HG02623 (cell line): ENCODE measurements around the gene LSM2.

Source experiments
- ATAC-seq: cut with Tn5 transposase; IDR thresholded peaks from one replicate; pipeline ENCODE4 v1.9.1; 2021; ENCODE audit warnings: moderate library complexity; ENCODE audit not compliant: unreplicated experiment

LSM2 gene

DNA sequence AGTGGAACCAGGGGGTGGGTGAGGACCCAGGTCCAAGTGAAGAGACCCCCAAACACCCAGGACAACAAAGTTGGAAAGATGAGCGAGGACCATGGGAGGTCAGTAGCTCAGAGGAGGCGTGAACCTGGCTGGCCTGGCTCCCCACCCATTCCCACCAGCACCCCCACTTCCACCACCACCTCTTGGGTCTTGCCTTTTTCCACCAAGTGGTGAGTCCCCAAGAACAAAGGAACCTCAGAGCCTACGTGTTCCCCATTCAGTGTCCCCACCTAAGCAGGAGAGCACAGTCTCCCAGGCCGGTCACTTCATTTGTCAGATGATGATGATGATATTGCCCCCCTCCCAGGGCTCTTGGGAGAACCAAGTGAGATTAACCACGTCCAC is 29.1 kb downstream of the LSM2 start:
- ATAC-seq: no peak

DNA sequence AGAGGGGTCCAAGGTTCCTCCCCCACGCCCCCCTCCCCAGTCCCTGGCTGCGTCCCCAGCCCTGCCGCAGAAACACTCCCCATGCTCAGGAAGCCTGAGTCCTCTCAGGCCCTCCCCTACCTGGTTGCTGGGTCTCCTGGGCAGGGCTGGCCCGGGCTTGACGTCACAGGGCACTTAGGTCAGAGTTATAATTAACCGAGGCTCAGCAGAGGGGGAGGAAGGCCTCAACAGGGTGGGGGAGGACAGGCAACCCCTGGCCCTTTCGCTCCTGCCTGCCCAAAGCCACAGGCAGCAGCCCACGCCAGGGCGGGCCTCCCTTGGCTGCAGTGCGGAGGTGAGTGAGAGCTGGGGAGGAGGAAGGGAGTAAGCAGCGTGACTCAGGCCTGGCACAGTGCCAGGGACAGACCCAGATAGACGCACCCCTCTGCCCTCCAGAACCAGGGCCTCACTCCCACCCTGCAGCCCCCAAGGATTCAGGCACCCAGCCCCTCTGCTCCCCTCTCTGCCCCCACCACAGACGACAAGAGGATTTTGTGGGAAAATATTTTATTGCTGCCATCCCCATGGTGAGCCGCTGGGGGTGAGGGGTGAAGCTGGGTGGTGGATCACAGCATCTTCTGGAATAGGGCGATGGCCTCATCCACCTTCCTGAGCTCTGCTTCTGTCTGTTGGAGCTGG is 29.6 kb downstream of the LSM2 start, which contains the start of gene VWA7:
Gene VWA7, minus strand, starts transcription at position 340 of the 678 bp plus-strand sequence. CDS start 549 bp downstream, outside the sequence.
- ATAC-seq: peak; percentile 61

DNA sequence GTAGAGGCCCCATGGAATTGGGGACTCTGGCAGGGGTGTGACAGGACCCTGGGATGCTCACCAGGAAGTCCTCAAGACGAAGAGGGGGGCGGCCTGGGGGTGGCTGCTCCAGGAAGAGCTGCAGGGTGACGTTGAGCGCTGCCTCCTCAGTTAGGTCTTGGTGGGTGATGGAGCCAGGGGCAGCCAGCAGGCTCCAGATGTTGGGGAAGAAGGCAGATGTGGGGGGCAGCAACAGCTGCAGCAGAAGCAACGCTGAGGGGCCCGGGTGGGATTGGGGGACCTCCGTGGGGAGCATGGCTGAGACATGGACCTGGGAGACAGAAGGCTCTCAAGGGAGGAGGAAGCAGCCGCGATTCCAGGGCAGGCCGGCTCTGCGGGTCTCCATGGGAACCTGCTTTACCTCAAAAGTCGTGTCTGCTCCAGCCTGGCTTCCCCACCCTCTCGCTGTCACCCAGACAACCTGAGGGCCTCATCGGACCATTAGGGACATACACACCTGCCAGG is 30.2 kb downstream of the LSM2 start:
- no peak for ATAC-seq

DNA sequence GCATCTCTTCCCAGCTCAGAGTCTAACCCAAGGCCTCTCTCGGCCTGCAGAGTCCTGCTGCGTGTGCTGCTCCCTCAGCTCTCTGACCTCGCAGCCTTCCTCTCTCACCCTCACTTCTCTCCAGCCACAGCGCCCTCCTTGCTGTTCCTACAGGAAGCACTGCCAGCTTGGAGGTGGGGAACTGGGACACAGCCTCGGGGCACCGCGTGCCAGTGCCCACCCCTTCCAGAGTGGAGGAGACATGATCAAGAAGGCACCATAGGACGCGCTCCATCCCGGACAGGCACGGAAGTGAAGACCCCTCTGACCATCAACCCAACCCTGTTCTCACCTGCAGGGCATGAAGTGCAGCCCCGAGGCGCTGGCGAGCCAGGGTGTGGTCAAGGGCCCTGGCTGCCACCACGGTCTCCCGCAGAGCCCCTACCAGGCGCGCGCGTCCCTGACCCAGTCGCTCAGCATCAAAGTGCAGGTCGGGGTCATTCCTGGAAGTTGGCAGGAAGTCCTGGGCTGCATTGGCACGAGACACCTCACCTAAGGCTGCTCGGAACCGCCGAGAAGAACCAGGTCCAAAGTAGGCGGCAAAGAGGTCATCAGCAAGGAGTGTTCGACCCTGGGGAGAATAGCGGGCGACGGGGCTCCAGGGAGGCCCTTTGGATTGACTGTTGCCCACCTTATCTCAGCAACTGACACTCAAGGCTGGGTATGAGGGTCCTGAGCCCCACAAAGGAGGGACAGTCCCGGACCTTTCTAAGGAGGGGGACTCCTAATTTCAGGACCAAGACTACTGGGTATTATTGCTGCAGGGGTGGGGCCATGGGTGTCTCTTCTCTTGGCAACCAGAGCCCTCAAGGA is 30.9 kb downstream of the LSM2 start:
- ATAC-seq: no peak

DNA sequence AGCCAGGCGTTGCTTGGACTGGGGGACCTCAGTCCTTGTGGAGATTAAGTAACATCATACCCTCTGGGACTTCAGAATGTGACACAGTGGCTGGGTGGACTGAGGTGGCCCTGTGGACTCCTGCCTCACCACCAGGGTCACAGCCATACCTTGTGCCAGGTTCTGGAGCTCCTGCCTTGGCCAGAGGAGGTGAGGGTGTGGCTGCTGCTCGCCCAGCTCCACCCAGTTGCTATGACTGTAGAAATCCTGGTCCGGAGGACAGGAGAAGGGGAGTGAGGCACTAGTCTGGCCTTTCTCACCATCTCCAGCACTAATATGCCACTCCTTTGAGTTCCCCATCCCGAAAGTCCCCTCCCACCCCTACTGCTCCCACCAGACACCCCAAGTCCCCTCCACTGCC is 31.6 kb downstream of the LSM2 start:
- ATAC-seq: no peak

DNA sequence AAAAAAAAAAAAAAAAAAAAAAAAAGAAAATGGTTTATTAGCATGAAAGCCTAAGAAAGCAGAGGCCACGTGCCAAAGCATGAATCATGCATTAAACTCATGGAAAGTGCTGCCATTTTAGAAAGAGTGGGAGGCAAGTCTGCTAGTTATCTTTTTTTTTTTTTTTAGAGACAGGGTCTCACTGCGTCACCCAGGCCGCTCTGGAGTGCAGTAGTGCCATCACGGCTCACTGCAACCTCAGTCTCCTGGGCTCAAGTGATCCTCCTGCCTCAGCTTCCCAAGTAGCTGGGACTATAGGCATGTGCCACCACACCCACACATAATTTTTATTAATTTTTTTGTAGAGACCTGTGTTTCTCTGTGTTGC is 34.8 kb downstream of the LSM2 start:
- ATAC-seq: no peak

DNA sequence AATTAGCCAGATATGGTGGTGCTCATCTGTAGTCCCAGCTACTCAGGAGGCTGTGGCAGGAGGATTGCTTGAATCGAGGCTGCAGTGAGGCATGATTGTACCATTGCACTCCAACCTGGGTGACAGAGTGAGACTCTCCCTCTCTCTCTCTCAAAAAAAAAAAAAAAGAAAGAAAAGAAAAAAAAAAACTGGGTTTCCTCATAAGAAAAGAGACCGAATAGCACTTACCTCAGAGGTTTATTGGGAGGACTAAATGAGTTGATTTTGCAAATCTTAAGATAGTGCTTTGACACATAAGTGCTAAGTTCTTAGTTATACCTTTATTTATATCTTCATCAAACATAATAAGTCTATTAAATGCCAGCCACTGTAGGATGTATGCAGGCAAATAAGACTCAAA is 35.9 kb downstream of the LSM2 start:
- ATAC-seq: no peak

DNA sequence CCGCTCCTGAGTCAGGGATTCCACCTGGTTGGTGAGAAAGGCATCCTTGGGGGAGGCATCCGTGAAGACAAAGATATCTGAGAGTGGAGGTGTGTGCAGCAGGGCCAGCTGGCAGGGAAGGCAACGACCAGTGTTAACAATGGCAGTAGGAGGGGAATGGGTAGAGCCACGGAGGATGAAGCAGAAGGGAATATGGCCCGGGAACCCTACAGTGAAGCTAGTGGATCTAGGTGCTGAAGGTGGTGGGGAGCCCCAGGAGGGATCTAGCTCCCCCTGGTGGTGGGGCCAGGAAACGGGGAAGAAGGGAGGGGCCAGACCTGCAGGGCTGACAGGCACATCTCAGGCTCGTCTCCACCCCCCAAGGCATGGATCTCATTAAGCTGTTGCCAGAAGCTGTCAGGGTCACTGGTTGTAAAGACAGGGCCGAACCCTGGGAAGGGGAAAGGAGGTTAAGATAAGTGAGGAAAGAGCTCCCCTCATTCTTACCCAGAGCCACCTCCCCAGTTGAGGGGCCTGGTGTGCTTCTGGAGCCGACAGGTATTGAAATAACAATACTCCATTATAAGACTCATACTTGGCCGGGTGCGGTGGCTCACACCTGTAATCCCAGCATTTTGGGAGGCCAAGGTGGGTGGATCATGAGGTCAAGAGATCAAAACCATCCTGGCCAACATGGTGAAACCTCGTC is 36.9 kb downstream of the LSM2 start:
- no peak for ATAC-seq

DNA sequence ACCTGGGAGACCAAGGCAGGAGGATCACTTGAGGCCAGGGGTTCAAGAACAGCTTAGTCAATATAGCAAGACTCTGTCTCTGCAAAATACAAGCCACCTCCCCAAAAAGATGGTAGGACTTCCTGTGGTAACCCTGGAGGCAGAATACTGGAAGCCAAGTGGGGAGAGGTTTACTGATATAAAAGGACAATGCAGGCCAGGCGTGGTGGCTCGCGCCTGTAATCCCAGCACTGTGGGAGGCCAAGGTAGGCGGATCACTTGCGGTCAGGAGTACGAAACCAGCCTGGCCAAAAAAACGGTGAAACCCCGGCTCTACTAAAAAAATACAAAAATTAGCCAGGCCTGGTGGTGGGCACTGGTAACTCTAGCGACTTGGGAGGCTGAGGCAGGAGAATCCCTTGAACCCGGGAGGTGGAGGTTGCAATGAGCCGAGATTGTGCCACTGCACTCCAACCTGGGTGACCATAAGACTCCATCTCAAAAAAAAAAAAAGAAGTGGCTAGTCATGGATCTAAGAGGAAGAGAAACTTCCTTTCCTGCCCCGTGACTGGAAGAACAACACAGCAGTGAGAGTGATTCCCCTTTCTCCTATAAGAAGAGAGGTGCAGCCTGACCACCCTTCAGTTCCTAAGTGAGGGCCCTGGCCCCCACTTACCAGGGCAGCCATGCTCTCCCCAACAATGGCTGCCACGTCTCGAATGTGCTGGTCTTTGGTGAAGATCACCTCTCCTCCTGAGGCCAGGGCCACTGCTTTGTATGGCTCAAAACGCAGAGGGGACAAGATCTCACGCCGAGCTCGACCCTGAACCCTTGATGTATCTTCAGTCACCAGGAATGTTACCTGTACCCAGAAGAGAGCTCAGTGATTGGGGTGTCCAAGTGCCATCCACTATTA is 38.2 kb downstream of the LSM2 start:
- no peak for ATAC-seq

DNA sequence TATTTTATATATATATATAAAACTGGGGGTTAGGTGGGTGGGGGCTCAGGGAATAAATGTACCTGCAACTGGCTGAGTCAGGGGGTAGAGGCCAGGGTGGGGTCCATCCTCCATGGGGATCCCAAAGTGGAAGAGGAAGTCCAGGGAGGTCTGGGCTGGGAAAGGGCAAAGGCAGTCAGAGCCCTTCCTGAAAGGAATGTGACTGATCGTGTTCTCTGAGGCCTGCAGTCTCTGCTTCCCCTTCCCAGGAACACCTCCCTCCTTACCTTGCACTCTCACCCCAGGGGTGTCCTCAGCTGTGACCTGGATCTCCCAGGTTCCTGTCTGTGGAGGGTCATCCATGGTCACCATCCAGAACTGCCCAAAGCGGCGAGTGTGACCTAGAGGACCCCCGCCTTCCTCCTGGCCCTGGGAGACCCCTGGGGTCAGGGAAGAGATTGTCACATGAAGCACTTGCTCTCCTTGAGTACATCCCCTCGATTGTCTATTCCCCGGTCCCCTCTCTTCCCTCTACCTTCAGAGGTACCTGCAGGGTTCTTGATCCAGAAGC is 39.6 kb downstream of the LSM2 start:
- ATAC-seq: no peak

DNA sequence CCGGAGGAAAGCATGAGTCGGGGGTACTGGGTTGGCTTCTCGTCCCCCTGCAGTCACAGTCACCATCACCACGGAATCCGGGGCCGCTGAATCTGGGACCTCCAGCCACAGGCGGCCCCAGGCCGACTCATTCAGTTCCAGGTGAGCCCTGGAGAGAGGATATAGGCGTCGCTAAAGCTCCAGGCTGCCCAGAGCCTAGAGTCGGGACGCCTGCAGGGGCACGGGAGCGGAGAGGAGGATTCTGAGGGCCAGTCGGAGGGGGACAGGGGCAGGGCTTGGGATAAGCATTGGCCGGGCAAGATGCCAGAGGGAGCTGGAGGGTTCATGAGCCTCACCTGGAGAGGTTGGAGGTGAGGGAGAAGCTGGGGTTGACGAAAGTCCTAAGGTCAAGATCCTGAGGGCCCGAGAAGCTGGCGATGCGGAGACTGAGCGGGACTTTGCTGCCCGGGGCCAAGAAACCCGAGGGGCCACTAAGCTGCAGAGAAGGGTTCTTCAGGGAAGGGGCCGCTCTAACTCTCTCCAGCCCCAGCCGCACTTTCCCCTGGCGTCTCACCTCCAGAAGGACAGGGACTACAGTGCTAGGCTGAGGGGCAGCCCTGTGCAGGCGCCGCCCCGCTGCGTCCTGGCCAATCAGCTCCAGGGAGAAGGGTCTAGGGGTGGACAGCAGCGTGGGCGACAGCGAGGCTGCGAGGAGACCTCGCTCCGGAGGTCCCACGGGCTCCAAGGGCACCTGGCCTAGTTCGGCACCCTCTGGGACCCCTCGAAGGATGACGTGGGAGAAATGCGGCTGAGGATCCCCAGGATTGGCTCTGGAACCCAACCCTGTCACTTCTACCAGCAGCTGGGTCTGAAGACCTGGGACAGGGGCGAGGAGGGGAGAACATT is 40.6 kb downstream of the LSM2 start:
- no peak for ATAC-seq

DNA sequence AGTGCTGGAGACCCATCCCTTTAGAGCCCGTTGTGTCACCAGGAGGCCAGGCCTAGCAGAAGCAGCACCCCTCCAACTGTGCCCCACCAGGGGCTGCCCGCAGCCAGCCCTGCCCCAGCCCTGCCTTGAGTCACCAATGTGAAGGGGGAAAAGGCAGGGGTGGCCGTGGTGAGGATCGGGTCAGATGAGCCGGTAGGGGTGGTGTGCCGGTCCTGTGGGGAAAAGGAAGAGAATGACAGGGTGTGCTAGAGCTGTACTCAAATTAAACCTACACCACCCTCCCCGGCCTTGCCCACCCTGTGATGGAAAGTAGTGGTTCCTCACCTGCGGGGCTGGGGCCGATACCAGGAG is 41.2 kb downstream of the LSM2 start:
- ATAC-seq: no peak

DNA sequence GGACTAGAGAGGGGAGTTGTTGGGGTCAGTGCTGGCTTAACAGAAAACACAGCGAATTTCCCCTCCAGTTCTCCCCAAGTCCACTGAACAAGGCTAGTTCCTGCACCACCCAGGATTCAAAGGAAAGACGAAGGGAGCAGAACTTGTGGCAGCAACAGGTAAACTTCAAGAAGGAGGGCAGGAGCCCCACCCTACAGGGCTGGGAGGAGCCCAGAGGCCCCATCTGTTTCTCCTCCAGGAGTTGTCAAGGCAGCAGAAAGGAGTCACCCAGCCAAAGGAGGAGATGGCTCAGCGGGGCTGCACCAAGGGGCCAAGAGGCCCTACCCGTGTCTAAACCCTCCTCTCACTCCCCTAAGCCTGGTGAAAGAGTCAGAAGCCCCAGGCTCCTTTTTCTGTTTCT is 42.6 kb downstream of the LSM2 start:
- no peak for ATAC-seq

DNA sequence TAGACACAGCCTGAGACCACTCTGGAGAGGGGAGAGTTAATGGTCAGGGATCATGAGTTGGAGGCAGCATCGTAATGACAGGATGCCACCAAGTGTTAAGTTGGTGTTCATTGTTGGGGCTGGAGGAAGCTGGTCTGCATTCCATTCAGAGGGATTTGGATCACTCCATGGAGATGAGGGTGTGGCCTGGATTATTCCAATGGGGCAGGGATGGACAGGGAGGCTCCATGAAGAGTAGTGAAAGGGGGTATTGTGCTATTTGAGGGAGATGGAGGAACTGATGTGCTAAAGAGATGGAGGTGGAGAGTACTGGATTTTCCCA is 43.2 kb downstream of the LSM2 start:
- ATAC-seq: no peak

DNA sequence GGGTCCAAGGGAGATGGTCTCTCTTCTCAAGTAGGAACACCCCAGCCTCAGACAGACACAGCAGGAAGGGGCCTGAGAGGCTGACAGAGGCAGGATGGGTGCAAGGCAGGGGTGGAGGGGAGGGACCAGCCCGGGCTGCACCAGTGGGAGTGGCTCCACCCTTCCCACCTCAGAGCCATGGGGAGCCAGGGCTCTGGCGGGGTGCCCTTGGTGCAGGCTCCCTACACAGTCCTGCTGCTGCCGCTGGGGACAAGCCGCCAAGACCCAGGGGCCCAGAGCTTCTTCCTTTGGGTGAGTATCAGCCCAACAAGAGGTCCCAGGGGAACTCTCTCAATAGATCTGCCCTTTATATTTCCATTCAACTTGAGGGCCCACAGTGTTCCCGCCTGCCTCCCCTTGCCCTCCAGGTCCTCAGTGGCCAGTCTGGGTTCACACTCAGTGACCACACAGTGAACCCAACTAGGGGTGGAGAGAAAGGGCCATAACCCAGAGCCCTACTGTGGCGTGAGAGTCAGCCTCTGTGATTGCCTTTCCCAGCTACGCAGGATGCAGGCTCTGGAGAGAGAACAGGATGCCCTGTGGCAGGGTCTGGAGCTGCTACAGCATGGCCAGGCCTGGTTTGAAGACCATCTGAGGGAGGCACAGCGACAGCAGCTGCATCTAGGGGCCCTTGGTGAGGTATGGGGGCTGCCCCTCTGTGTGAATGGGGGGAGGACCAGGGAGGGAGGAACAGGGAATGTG is 43.7 kb downstream of the LSM2 start:
- no peak for ATAC-seq

DNA sequence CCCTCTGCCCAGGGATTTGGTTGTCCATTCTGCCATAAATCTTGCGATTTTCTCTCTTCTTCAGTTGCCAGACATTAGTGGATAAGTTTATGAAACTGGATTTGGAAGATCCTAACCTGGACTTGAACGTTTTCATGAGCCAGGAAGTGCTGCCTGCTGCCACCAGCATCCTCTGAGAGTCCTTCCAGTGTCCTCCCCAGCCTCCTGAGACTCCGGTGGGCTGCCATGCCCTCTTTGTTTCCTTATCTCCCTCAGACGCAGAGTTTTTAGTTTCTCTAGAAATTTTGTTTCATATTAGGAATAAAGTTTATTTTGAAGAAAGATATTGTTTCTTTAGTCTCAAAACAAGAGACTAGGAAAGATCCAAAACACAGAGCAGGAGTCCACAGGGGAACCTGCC is 44.4 kb downstream of the LSM2 start, which contains the start of gene SAPCD1:
Gene SAPCD1, plus strand, starts transcription at position 301 of the 400 bp plus-strand sequence. CDS start 399 bp downstream, outside the sequence.
- no peak for ATAC-seq

DNA sequence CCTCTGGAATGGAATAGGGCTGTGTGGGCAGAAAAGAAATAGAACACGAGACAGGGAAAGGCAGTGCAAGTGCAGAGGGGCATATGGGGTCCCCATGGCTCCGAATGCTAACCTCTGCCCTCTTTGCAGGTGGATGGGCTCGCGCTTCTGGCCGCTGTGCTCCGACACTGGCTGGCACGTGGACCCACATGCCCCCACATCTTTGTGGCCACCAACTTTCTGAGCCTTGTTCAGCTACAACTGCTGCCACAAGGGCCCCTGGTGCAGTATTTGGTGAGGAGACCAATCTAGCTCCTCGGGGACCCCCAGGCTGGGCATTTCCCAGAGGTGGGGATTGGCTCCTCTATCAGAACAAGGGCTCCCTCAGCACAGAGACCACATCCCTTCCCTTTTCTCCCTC is 45.4 kb downstream of the LSM2 start:
- ATAC-seq: no peak

DNA sequence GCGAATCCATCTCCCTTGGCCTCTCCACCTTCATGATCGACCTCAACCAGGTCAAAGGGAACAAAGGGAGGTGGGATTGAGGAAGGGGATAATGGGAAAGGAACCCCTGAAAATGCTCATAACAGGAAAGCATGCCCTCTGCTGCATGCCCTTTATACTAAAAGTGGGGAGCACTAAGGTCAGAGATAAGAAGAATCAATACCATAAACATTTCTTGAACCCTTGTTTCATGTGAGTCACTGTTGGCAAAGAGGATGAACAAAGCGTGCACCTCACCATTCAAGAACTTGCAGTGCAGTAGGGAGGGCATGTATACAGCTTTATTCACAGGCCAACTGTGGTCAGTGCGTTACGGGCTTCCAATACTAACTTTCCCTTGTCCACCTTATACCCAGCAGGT is 46.0 kb downstream of the LSM2 start:
- no peak for ATAC-seq

DNA sequence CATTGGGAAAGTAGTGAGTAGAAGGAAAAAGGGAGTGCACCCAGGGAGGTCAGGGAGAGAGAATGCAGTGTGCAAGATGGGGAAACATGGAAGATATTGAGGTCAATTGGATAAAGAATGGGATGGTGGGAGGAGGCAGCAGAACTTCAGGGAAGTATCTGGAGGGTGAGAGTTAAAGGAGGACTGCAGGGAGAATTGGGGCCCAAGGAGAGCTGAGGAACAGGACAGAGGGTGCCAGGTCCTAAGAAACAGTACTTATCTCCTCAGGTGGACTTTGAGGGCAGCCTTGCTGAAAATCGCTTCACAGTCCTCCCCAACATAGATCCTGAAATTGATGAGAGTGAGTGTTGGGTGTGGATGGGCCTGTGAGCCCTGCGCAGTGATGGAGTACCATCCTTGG is 48.5 kb downstream of the LSM2 start:
- no peak for ATAC-seq
